HG03469 (cell line): Measurements from ENCODE around the gene PSMA7.
"Not testable (repeated sequence)": the region's sequence is repeated elsewhere in the genome, so short reads cannot be mapped to it uniquely, and the experiment has no call there.

Experiments
- ATAC-seq: cut with Tn5 transposase; IDR thresholded peaks from one replicate; pipeline ENCODE4 v1.9.1; 2021; ENCODE audit warnings: mild to moderate bottlenecking, moderate library complexity, moderate number of reproducible peaks; ENCODE audit not compliant: unreplicated experiment

Gene PSMA7

GRCh38 chr20:62120990-62121775, 22.0 kb downstream of the PSMA7 start:
- no peak for ATAC-seq

GRCh38 chr20:62120365-62120762, 22.8 kb downstream of the PSMA7 start:
- ATAC-seq, result no peak

GRCh38 chr20:62119591-62120364, 23.4 kb downstream of the PSMA7 start:
- ATAC-seq, result no peak

GRCh38 chr20:62119115-62119514, 24.1 kb downstream of the PSMA7 start:
- no peak for ATAC-seq

- no peak for ATAC-seq
These were observed 24.8 kb downstream of the PSMA7 start for GRCh38 chr20:62118113-62119043.

GRCh38 chr20:62117658-62118057, 25.5 kb downstream of the PSMA7 start:
- ATAC-seq, result no peak

GRCh38 chr20:62117362-62117646, 25.9 kb downstream of the PSMA7 start:
- ATAC-seq, result no peak

GRCh38 chr20:62116558-62117361, 26.4 kb downstream of the PSMA7 start:
- ATAC-seq, result no peak

GRCh38 chr20:62115800-62116407, 27.3 kb downstream of the PSMA7 start:
- not testable (repeated sequence) for ATAC-seq

GRCh38 chr20:62114894-62115293, 28.3 kb downstream of the PSMA7 start:
- ATAC-seq, result no peak

GRCh38 chr20:62112368-62112767, 30.8 kb downstream of the PSMA7 start:
- ATAC-seq, result no peak

GRCh38 chr20:62111148-62111547, 32.0 kb downstream of the PSMA7 start:
- no peak for ATAC-seq

GRCh38 chr20:62105592-62105991, 37.6 kb downstream of the PSMA7 start:
- ATAC-seq, result no peak

- no peak for ATAC-seq
These were observed 38.3 kb downstream of the PSMA7 start for GRCh38 chr20:62104791-62105345.

- ATAC-seq, result no peak
These were observed 38.9 kb downstream of the PSMA7 start for GRCh38 chr20:62104234-62104789.

- ATAC-seq, result no peak
These were observed 39.5 kb downstream of the PSMA7 start for GRCh38 chr20:62103508-62104233.

- no peak for ATAC-seq
These were observed 42.1 kb downstream of the PSMA7 start for GRCh38 chr20:62101078-62101477.

GRCh38 chr20:62097881-62098407, 45.2 kb downstream of the PSMA7 start:
- ATAC-seq, result no peak
